ENCODE results near the gene CD180. TPM values are rescaled to one million over a fixed set of nuclear protein-coding genes. Genes with fewer than 3 reads are reported as not detected.

CD180 gene
- total RNA-seq, 1 experiment from 2014 or later, result not detected

- no peak for TF ChIP-seq CTCF (IDR thresholded peaks at IDR 0.05 in 2 of 3, conservative IDR thresholded peaks at IDR 0.05 in 1 of 3; ENCODE audit: borderline replicate concordance in 1 of 3, insufficient read depth in 1 of 3, low read depth in 2 of 3, low read length in 2 of 3)
Observed at GRCh38 chr5:67235399-67236110, 39.0 kb upstream of the CD180 start (continued).

GRCh38 chr5:67234671-67235176 is 38.1 kb upstream of the CD180 start:
- no peaks in the 10 kb centered on the region for H3K36me3 ChIP-seq (ENCODE audit: control insufficient read depth in 1 of 2, insufficient read depth in 2 of 2, low read length in 2 of 2)
- no peak overlapping the region for H3K27ac ChIP-seq (ENCODE audit: low read depth, low read length)
- no peak overlapping the region for H2AFZ ChIP-seq (ENCODE audit: low read depth, low read length, poor library complexity, severe bottlenecking)
- no peaks in the 10 kb centered on the region for H3K9me2 ChIP-seq (ENCODE audit: insufficient read depth)
- H3K4me2 ChIP-seq (ENCODE audit: low read length), result no peak overlapping the region
- no peak overlapping the region for H3K4me3 ChIP-seq (replicated peaks in 1 of 2; ENCODE audit: low read depth in 1 of 2, low read length in 2 of 2)
- H3K27me3 ChIP-seq (ENCODE audit: insufficient read depth, low read length), result no peaks in the 10 kb centered on the region
- peaks cover 2 to 5% of the 10 kb centered on the region in 2 experiments; a peak in 1 of 4 replicates for H3K4me1 ChIP-seq (ENCODE audit: control insufficient read depth in 1 of 2, insufficient read depth in 2 of 2, low read length in 2 of 2)
- H3K79me2 ChIP-seq (ENCODE audit: insufficient read depth, low read length), result no peaks in the 10 kb centered on the region
- no peaks in the 10 kb centered on the region for H4K20me1 ChIP-seq (ENCODE audit: insufficient read depth)
- ATAC-seq (no peak), DNase-seq (ENCODE audit: low read depth, low spot score) (no peak)
- ChIA-PET CTCF (interaction anchor here (2.0 kb wide), 1 partner anchor 1018 kb away, joined by 5 read pairs; no protein-coding TSS in a partner anchor), POLR2A (no interaction called here), RAD21 (ENCODE audit: low non-redundant PET in 1 of 2, low total read pairs in 2 of 2, uncharacterized antibody in 2 of 2, unreplicated experiment in 2 of 2) (no interaction called here)
- no TSS peak for BruUV-seq (replicated peaks)
- H3K9ac ChIP-seq (ENCODE audit: low read length), result no peak overlapping the region
- no peaks in the 10 kb centered on the region for H3K9me3 ChIP-seq (ENCODE audit: control insufficient read depth in 1 of 2, insufficient read depth in 1 of 2, low read depth in 1 of 2, low read length in 2 of 2)
- TF ChIP-seq POLR2AphosphoS5 (IDR thresholded peaks at IDR 0.05; ENCODE audit: low read depth, low read length) (no peak), CTCF (IDR thresholded peaks at IDR 0.05 in 2 of 3, conservative IDR thresholded peaks at IDR 0.05 in 1 of 3; ENCODE audit: borderline replicate concordance in 1 of 3, insufficient read depth in 1 of 3, low read depth in 2 of 3, low read length in 2 of 3) (no peak), EZH2phosphoT487 (IDR thresholded peaks at IDR 0.05; ENCODE audit: borderline replicate concordance) (no peak), MAX (IDR thresholded peaks at IDR 0.05) (no peak), REST (IDR thresholded peaks at IDR 0.05; ENCODE audit: low read depth) (no peak), EZH2 (IDR thresholded peaks at IDR 0.05) (no peak), ZBTB33 (IDR thresholded peaks at IDR 0.05; ENCODE audit: extremely low read depth, insufficient replicate concordance, low read length) (no peak)
- intact Hi-C loops (cut with micrococcal nuclease), result no loop called here

Measured in HCT116 (cell line).